Jurkat, Clone E6-1 (cell line): ENCODE data around the gene KCNQ1OT1.

Experiments
- DNase-seq: peaks from one replicate; pipeline ENCODE4 v3.0.0-alpha.2; 2011; ENCODE audit warnings: low read depth, low spot score
- H3K4me3 ChIP-seq: 2 replicates; pipeline ENCODE4 v1.5.1; 2011; ENCODE audit warnings: mild to moderate bottlenecking, low read length, control low read depth, moderate library complexity

Gene KCNQ1OT1

GRCh38 chr11:2675540-2675939 lies 24.3 kb downstream of the KCNQ1OT1 start:
- no peak for DNase-seq
- H3K4me3 ChIP-seq: no peak overlapping the region

- DNase-seq: no peak
- no peak overlapping the region for H3K4me3 ChIP-seq
Observed at GRCh38 chr11:2674658-2675131, 25.1 kb downstream of the KCNQ1OT1 start.

- no peak overlapping the region for H3K4me3 ChIP-seq
- no peak for DNase-seq
Observed at GRCh38 chr11:2673871-2674471, 25.8 kb downstream of the KCNQ1OT1 start.

- H3K4me3 ChIP-seq: no peak overlapping the region
- no peak for DNase-seq
Observed at GRCh38 chr11:2673250-2673610, 26.6 kb downstream of the KCNQ1OT1 start.

- H3K4me3 ChIP-seq: no peak overlapping the region
- DNase-seq: no peak
Observed at GRCh38 chr11:2672553-2673249, 27.1 kb downstream of the KCNQ1OT1 start.

- no peak for DNase-seq
- H3K4me3 ChIP-seq: no peak overlapping the region
Observed at GRCh38 chr11:2671748-2672147, 28.0 kb downstream of the KCNQ1OT1 start.

GRCh38 chr11:2670541-2671100 lies 29.2 kb downstream of the KCNQ1OT1 start:
- H3K4me3 ChIP-seq: no peak overlapping the region
- DNase-seq: no peak

GRCh38 chr11:2669634-2670469 lies 29.9 kb downstream of the KCNQ1OT1 start:
- no peak overlapping the region for H3K4me3 ChIP-seq
- DNase-seq: no peak

- DNase-seq: no peak
- H3K4me3 ChIP-seq: no peak overlapping the region
Observed at GRCh38 chr11:2668876-2669275, 30.9 kb downstream of the KCNQ1OT1 start.

GRCh38 chr11:2667940-2668339 lies 31.9 kb downstream of the KCNQ1OT1 start:
- no peak overlapping the region for H3K4me3 ChIP-seq
- DNase-seq: no peak

GRCh38 chr11:2666828-2667570 lies 32.8 kb downstream of the KCNQ1OT1 start:
- no peak for DNase-seq
- no peak overlapping the region for H3K4me3 ChIP-seq

- no peak overlapping the region for H3K4me3 ChIP-seq
- DNase-seq: no peak
Observed at GRCh38 chr11:2666401-2666741, 33.4 kb downstream of the KCNQ1OT1 start.

- DNase-seq: no peak
- H3K4me3 ChIP-seq: no peak overlapping the region
Observed at GRCh38 chr11:2665526-2666400, 34.0 kb downstream of the KCNQ1OT1 start.

- no peak for DNase-seq
Observed at GRCh38 chr11:2664791-2665525, 34.8 kb downstream of the KCNQ1OT1 start.

GRCh38 chr11:2664376-2664775 lies 35.4 kb downstream of the KCNQ1OT1 start:
- DNase-seq: no peak
- no peak overlapping the region for H3K4me3 ChIP-seq

More at GRCh38 chr11:2664791-2665525, 34.8 kb downstream of the KCNQ1OT1 start:
- no peak overlapping the region for H3K4me3 ChIP-seq

- no peak overlapping the region for H3K4me3 ChIP-seq
- no peak for DNase-seq
Observed at GRCh38 chr11:2663915-2664314, 35.9 kb downstream of the KCNQ1OT1 start.

- no peak overlapping the region for H3K4me3 ChIP-seq
- DNase-seq: no peak
Observed at GRCh38 chr11:2663506-2663905, 36.3 kb downstream of the KCNQ1OT1 start.
